Measurements from ENCODE around the gene KLK1. TPM values are rescaled to one million over a fixed set of nuclear protein-coding genes. Genes with fewer than 3 reads are reported as not detected.
A peak's percentile ranks its signal among the peaks of the same experiment; 100 is the strongest.
"Not testable (repeated sequence)": the region's sequence is repeated elsewhere in the genome, so short reads cannot be mapped to it uniquely, and the experiment has no call there.

The KLK1 gene
- total RNA-seq, 2 experiments from 2014 or later: 0.65 to 0.83 TPM

DNA sequence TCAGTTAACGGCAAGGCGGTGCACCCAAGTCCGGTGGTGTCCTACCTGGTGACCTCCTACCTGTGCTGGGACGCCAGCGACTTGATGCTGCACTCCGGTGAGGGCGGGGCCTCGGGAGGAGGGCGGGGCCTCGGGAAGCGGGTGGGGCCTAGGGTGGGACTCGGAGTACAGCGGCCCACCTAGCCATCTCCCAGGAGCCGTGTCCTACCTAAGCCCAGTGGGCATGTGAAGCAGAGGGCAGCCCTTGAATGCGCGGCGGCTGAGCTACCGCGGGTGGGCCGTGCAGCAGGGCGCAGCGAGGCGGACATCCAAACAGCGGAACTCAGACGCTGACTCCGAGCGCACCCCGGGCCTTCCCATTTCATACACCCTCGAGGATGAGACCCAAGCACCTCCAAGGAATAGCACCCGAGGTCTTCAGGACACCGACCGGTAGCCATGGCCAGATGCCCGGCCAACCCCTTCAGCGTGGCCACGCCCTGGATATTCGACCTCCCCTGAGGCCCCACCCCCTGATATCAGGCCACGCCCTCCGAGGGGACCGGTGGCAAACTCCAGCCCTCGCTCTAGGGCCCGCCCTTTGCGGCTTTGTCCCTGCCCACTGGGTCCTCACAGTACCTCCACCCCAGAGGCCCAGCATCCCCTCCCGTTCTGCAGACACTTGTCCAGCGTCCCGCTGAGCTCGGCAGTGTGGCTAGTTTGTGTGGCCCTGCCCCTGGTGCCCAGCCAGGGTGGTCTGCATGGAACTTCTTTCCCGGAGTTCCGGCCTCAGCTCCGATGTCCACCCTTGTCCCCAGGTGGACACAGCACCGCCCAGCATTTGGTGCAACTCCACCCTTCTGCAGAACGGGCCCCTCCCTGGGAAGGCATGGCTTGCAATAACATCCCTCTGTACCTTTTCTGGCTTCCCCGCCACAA lies 5.4 kb downstream of the KLK1 start:
- intact Hi-C loops (cut with micrococcal nuclease): no loop called here
- H3K36me3 Mint-ChIP-seq (ENCODE audit: low read depth): peaks cover 3% of the 10 kb centered on the region
- ATAC-seq (peak; percentile 63), DNase-seq (peak; percentile 73)
- peak overlapping the region; percentile 70 for H3K4me3 Mint-ChIP-seq
- ChIA-PET POLR2A (interaction anchor here (0.5 to 2.1 kb wide), 4 partner anchors 11 to 27 kb away, joined by 3 to 12 read pairs (median 4); no protein-coding TSS in a partner anchor), CTCF (no interaction called here)
- TF ChIP-seq, protein P1, sequence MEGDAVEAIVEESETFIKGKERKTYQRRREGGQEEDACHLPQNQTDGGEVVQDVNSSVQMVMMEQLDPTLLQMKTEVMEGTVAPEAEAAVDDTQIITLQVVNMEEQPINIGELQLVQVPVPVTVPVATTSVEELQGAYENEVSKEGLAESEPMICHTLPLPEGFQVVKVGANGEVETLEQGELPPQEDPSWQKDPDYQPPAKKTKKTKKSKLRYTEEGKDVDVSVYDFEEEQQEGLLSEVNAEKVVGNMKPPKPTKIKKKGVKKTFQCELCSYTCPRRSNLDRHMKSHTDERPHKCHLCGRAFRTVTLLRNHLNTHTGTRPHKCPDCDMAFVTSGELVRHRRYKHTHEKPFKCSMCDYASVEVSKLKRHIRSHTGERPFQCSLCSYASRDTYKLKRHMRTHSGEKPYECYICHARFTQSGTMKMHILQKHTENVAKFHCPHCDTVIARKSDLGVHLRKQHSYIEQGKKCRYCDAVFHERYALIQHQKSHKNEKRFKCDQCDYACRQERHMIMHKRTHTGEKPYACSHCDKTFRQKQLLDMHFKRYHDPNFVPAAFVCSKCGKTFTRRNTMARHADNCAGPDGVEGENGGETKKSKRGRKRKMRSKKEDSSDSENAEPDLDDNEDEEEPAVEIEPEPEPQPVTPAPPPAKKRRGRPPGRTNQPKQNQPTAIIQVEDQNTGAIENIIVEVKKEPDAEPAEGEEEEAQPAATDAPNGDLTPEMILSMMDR (IDR thresholded peaks at IDR 0.05): no peak
- peaks cover 73% of the 10 kb centered on the region for H3K27me3 Mint-ChIP-seq
- no peaks in the 10 kb centered on the region for H3K9me3 Mint-ChIP-seq
- H3K27ac Mint-ChIP-seq: peak overlapping the region; percentile 71
- peaks cover 40% of the 10 kb centered on the region for H3K4me1 Mint-ChIP-seq (ENCODE audit: low read depth)

DNA sequence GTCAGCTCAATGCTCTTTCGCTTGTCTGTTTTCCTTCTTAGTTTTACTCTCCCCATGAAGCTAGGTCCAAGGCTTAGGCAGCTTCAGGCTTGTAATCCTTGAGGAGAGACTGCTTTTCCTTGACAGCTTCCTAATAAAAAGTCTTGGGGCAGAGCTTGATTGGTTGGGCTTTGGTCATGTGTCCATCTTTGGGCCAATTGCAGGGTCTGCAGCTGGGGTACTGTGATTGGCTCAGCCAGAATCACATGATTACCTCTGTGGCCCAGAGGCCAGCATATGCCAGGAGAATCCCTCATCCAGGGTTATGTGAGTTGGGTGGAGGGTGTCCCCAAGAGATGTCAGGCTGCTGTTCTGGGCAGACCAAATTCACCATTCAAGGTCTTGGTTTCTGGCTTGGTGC lies 8.1 kb downstream of the KLK1 start:
- ChIA-PET CTCF (interaction anchor here (1.9 kb wide), 1 partner anchor 106 kb away, joined by 7 read pairs; no protein-coding TSS in a partner anchor), POLR2A (interaction anchor here (0.7 to 4.6 kb wide), 2 partner anchors 11 to 19 kb away, joined by 3 to 22 read pairs; no protein-coding TSS in a partner anchor)
- no peak overlapping the region for H3K27ac Mint-ChIP-seq
- H3K36me3 Mint-ChIP-seq (ENCODE audit: low read depth): peaks cover 3% of the 10 kb centered on the region
- TF ChIP-seq, protein P1 (IDR thresholded peaks at IDR 0.05): no peak
- DNase-seq (no peak), ATAC-seq (no peak)
- no peak overlapping the region for H3K4me3 Mint-ChIP-seq
- H3K27me3 Mint-ChIP-seq: peaks cover 58% of the 10 kb centered on the region
- H3K9me3 Mint-ChIP-seq: no peaks in the 10 kb centered on the region
- intact Hi-C loops (cut with micrococcal nuclease): no loop called here
- peaks cover 35% of the 10 kb centered on the region for H3K4me1 Mint-ChIP-seq (ENCODE audit: low read depth)

DNA sequence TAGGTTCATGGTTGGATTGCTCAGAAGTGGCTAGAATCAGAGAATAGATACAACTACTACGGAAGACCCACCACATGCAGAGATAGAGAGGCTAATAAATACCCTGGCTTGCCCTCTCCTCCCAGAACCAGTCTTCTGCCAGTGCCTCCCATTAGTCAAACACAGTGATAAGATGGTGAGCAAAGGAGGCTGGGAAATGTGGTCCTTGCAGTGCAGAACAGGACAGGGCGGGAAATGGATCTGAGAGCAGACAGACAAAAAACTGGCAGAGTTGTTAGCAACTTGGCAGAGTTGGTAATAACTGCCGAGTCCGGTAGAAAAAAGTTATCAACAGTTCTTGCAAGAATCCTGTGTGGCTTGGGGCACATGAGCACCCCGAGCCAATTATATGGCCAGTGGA lies 8.7 kb downstream of the KLK1 start:
- H3K4me3 Mint-ChIP-seq: no peak overlapping the region
- TF ChIP-seq, protein P1 (IDR thresholded peaks at IDR 0.05): no peak
- CTCF ChIA-PET: interaction anchor here (1.9 kb wide), 1 partner anchor 107 kb away, joined by 7 read pairs; no protein-coding TSS in a partner anchor
- intact Hi-C loops (cut with micrococcal nuclease): no loop called here
- ATAC-seq (no peak), DNase-seq (no peak)
- peaks cover 30% of the 10 kb centered on the region for H3K4me1 Mint-ChIP-seq (ENCODE audit: low read depth)
- H3K36me3 Mint-ChIP-seq (ENCODE audit: low read depth): peaks cover 3% of the 10 kb centered on the region
- POLR2A ChIA-PET: interaction anchor here (0.7 to 4.6 kb wide), 2 partner anchors 11 to 19 kb away, joined by 3 to 22 read pairs; no protein-coding TSS in a partner anchor
- H3K27ac Mint-ChIP-seq: no peak overlapping the region
- H3K27me3 Mint-ChIP-seq: peaks cover 53% of the 10 kb centered on the region
- H3K9me3 Mint-ChIP-seq: no peaks in the 10 kb centered on the region

DNA sequence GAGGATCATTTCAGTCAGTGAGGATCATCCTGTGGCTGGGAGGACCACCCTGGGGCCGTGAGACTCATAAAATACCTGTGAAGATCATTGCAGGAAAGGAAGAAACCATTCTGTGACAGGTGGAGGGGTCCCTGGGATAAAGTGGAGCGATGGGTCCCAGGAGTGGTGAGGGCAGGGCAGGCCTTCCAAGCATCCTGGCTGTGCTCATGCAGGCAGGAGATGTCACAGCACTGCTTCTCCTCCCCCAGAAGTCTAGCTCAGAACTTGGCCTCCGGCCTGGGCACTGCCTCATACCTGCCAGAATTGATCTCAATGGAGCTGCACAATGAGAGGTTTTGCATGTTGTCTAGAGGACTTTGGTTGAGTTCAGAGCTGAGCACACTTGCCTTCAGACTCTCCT lies 11.1 kb downstream of the KLK1 start:
- intact Hi-C loops (cut with micrococcal nuclease): no loop called here
- ChIA-PET CTCF (no interaction called here), POLR2A (interaction anchor here (4.6 kb wide), 1 partner anchor 9 kb away, joined by 22 read pairs; no protein-coding TSS in a partner anchor)
- Mint-ChIP-seq H3K4me1 (ENCODE audit: low read depth) (peaks cover 12% of the 10 kb centered on the region), H3K27me3 (peaks cover 33% of the 10 kb centered on the region), H3K4me3 (no peak overlapping the region), H3K9me3 (no peaks in the 10 kb centered on the region), H3K36me3 (ENCODE audit: low read depth) (peaks cover 3% of the 10 kb centered on the region), H3K27ac (no peak overlapping the region)
- TF ChIP-seq, protein P1 (IDR thresholded peaks at IDR 0.05): no peak
- DNase-seq (no peak), ATAC-seq (no peak)

DNA sequence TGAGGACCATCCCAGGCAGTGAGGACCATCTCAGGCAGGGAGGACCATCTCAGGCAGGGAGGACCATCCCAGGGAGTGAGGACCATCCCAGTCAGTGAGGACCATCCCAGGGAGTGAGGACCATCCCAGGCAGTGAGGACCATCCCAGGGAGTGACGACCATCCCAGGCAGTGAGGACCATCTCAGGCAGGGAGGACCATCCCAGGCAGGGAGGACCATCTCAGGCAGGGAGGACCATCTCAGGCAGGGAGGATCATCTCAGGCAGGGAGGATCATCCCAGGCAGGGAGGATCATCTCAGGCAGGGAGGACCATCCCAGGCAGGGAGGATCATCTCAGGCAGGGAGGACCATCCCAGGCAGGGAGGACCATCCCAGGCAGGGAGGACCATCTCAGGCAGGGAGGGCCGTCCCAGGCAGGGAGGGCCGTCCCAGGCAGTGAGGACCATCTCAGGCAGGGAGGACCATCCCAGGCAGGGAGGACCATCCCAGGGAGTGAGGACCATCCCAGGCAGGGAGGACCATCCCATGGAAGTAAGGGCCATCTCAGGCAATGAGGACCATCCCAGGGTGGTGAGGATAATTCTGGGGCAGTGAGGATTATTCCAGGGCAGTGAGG lies 11.9 kb downstream of the KLK1 start:
- peaks cover 28% of the 10 kb centered on the region for H3K27me3 Mint-ChIP-seq
- H3K36me3 Mint-ChIP-seq (ENCODE audit: low read depth); DNase-seq; intact Hi-C loops (cut with micrococcal nuclease); H3K4me3 Mint-ChIP-seq; H3K27ac Mint-ChIP-seq; H3K4me1 Mint-ChIP-seq (ENCODE audit: low read depth); ATAC-seq; H3K9me3 Mint-ChIP-seq: not testable (repeated sequence)
- ChIA-PET CTCF (interaction anchor here (0.8 kb wide), 1 partner anchor 8 kb away, joined by 3 read pairs; no protein-coding TSS in a partner anchor), POLR2A (interaction anchor here (4.6 kb wide), 1 partner anchor 8 kb away, joined by 22 read pairs; no protein-coding TSS in a partner anchor)
